Measurements from ENCODE around the gene PRRC1.

- TF ChIP-seq CTCF (conservative IDR thresholded peaks at IDR 0.05; ENCODE audit: low read length) (no peak), EZH2phosphoT487 (IDR thresholded peaks at IDR 0.05; ENCODE audit: borderline replicate concordance) (no peak)
Observed at GRCh38 chr5:127558273-127558672, 40.8 kb downstream of the PRRC1 start.

All from Loucy (cell line).